Right atrium auricular region (tissue), 2 donors: ENCODE results near the gene CLTC. TPM values are rescaled to one million over a fixed set of nuclear protein-coding genes. Genes with fewer than 3 reads are reported as not detected.
"Not testable (repeated sequence)": the region's sequence is repeated elsewhere in the genome, so short reads cannot be mapped to it uniquely, and the experiment has no call there.

ENCODE experiments used
- DNase-seq: peaks from one replicate; pipeline ENCODE4 v3.0.0-alpha.2; 2019; ENCODE audit warnings: low spot score
- H3K27ac ChIP-seq, 2 donors: fragments of 200-600 bp; sonication (generic); 1 replicate in 1 of 2; 2 replicates in 1 of 2; pipeline ENCODE4 v1.5.1; 2016 to 2019
- H3K27me3 ChIP-seq, 2 donors: fragments of 200-600 bp; sonication (generic); one replicate each; pipeline versions ENCODE4 v1.5.1 to v1.6.0; 2017 to 2019
- H3K36me3 ChIP-seq: fragments of 200-600 bp; sonication (generic); one replicate; pipeline ENCODE4 v1.5.1; 2016
- H3K4me1 ChIP-seq, 2 donors: fragments of 200-600 bp; sonication (generic); one replicate each; pipeline versions ENCODE4 v1.5.1 to v1.6.0; 2017 to 2019
- H3K4me3 ChIP-seq, 2 donors: fragments of 200-600 bp; sonication (generic); 1 replicate in 1 of 2; 2 replicates in 1 of 2; pipeline ENCODE4 v1.5.1; 2017 to 2019; ENCODE audit warnings: mild to moderate bottlenecking in 1 of 2, moderate library complexity in 1 of 2
- H3K9me3 ChIP-seq, 2 donors: fragments of 200-600 bp; sonication (generic); one replicate each; pipeline ENCODE4 v1.5.1; 2019
- CTCF ChIP-seq, 2 donors: fragments of 200-600 bp; sonication (generic); IDR thresholded peaks; one replicate each; pipeline ENCODE4 v1.5.1; 2019; ENCODE audit warnings: antibody characterized with exemption in 2 of 2
- total RNA-seq, 2 donors: library from RNA; depleted of rRNA; stranded (reverse); fragments of >200 nt; gene quantifications; one replicate each; pipeline ENCODE4 v1.1.0, GENCODE V29; 2016

CLTC gene
- total RNA-seq, result 100 to 1,000 TPM; 183 to 256 TPM

GRCh38 chr17:59619298-59620063 lies at the start of gene CLTC:
TSS of gene CLTC (plus strand) at chr17:59619895. CDS start at chr17:59620132, 237 bp downstream.
- peak within 1 kb of the TSS; percentile 98 to 99 for H3K27ac ChIP-seq
- no peaks in the 10 kb centered on the region for H3K27me3 ChIP-seq
- H3K36me3 ChIP-seq, result no peaks in the 10 kb centered on the region
- H3K4me1 ChIP-seq, result peaks cover 0 to 44% of the 10 kb centered on the region in 2 donors
- peak in 1 of 2 donors; percentile 25 for TF ChIP-seq CTCF (IDR thresholded peaks at IDR 0.05)
- H3K4me3 ChIP-seq, result peak within 1 kb of the TSS; percentile 91
- no peaks in the 10 kb centered on the region for H3K9me3 ChIP-seq
- DNase-seq, result peak; percentile 94

- Histone ChIP-seq H3K9me3 (no peaks in the 10 kb centered on the region), H3K36me3 (peaks cover 10% of the 10 kb centered on the region), H3K4me3 (no peak overlapping the region), H3K27me3 (no peaks in the 10 kb centered on the region), H3K4me1 (no peaks in the 10 kb centered on the region), H3K27ac (no peak overlapping the region)
- no peak for TF ChIP-seq CTCF (IDR thresholded peaks at IDR 0.05)
- no peak for DNase-seq
These were observed 47.3 kb upstream of the CLTC start for GRCh38 chr17:59572301-59572924.

- not testable (repeated sequence) for H3K4me3 ChIP-seq, H3K36me3 ChIP-seq, DNase-seq, H3K27me3 ChIP-seq, H3K27ac ChIP-seq, H3K4me1 ChIP-seq, H3K9me3 ChIP-seq
These were observed 35.5 kb upstream of the CLTC start for GRCh38 chr17:59584168-59584567.

- no peak for DNase-seq
- Histone ChIP-seq H3K4me3 (no peak overlapping the region), H3K9me3 (no peaks in the 10 kb centered on the region), H3K4me1 (no peaks in the 10 kb centered on the region), H3K27me3 (no peaks in the 10 kb centered on the region), H3K27ac (no peak overlapping the region), H3K36me3 (peaks cover 43% of the 10 kb centered on the region)
- no peak for TF ChIP-seq CTCF (IDR thresholded peaks at IDR 0.05)
These were observed 19.5 kb upstream of the CLTC start for GRCh38 chr17:59600169-59600568.

GRCh38 chr17:59601130-59601529 lies 18.6 kb upstream of the CLTC start:
- Histone ChIP-seq H3K27ac (no peak overlapping the region), H3K36me3 (peaks cover 53% of the 10 kb centered on the region), H3K27me3 (no peaks in the 10 kb centered on the region), H3K4me1 (no peaks in the 10 kb centered on the region), H3K4me3 (no peak overlapping the region), H3K9me3 (no peaks in the 10 kb centered on the region)
- DNase-seq, result no peak
- no peak for TF ChIP-seq CTCF (IDR thresholded peaks at IDR 0.05)

- Histone ChIP-seq H3K9me3 (no peaks in the 10 kb centered on the region), H3K4me1 (no peaks in the 10 kb centered on the region), H3K27me3 (no peaks in the 10 kb centered on the region), H3K4me3 (no peak overlapping the region), H3K27ac (no peak overlapping the region), H3K36me3 (peaks cover 65% of the 10 kb centered on the region)
- TF ChIP-seq CTCF (IDR thresholded peaks at IDR 0.05), result no peak
- DNase-seq, result no peak
These were observed 12.6 kb upstream of the CLTC start for GRCh38 chr17:59607061-59607460.
